ENCODE results near the gene ZBTB4. TPM values are rescaled to one million over a fixed set of nuclear protein-coding genes. Genes with fewer than 3 reads are reported as not detected.

Gene ZBTB4, protein sequence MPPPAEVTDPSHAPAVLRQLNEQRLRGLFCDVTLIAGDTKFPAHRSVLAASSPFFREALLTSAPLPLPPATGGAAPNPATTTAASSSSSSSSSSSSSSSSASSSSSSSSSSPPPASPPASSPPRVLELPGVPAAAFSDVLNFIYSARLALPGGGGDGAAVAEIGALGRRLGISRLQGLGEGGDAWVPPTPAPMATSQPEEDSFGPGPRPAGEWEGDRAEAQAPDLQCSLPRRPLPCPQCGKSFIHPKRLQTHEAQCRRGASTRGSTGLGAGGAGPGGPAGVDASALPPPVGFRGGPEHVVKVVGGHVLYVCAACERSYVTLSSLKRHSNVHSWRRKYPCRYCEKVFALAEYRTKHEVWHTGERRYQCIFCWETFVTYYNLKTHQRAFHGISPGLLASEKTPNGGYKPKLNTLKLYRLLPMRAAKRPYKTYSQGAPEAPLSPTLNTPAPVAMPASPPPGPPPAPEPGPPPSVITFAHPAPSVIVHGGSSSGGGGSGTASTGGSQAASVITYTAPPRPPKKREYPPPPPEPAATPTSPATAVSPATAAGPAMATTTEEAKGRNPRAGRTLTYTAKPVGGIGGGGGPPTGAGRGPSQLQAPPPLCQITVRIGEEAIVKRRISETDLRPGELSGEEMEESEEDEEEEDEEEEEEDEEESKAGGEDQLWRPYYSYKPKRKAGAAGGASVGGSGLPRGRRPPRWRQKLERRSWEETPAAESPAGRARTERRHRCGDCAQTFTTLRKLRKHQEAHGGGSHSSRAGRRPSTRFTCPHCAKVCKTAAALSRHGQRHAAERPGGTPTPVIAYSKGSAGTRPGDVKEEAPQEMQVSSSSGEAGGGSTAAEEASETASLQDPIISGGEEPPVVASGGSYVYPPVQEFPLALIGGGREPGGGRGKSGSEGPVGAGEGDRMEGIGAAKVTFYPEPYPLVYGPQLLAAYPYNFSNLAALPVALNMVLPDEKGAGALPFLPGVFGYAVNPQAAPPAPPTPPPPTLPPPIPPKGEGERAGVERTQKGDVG
- 38.5 TPM for polyA plus RNA-seq (2013, experiment 1 of 2; ENCODE audit: insufficient read length)
- polyA plus RNA-seq (2013, experiment 2 of 2; ENCODE audit: insufficient read length) = 51.6 TPM

DNA sequence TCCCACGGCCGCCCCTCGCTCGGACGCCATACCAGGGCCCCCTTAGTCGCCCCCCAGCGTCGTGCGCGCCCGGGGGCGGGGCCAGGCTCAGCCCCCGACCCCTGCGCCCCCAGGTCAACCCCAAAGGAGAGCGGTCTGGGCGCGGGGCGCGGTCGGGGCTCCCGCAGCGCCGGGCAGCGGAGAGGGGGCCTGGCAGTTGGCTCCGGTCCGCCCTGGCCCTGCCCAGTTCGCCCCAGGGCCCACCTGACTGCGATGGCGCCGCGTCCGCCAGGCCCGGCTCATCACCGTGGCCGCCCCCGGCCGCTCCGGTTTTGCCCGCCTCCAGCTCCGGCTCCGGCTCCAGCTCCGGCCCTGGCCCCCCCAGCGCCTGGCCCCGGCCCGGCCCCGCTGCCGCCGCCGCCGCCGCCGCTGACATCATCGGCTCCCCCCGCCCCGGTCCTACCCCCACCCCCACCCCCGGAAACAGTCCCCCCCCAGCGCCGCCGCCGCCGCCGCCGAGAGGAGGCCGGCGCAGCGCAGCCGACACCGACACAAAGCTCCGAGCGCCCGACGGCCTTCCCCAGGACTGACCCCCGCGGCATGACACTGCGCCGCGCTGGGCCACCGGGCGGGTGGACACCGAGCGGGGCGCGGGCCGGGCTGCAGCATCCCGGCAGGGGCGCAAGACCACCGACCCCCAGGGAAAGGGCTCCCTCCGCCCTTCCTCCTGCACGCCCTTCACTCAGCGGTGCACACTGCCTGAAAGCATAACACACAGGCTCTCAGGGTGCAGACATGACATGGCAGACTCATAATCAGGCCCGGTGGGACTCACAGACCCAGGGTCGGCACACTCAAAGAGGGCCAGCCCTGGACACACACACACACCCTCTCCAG is at the start of gene ZBTB4:
ZBTB4 (minus strand) TSS at position 419 of the 876 bp plus-strand sequence. CDS start 12,830 bp downstream, outside the sequence.
- peak; percentile 57 for DNase-seq

- no peak for DNase-seq
Observed at GRCh38 chr17:7528842-7529241, 49.4 kb upstream of the ZBTB4 start.

DNA sequence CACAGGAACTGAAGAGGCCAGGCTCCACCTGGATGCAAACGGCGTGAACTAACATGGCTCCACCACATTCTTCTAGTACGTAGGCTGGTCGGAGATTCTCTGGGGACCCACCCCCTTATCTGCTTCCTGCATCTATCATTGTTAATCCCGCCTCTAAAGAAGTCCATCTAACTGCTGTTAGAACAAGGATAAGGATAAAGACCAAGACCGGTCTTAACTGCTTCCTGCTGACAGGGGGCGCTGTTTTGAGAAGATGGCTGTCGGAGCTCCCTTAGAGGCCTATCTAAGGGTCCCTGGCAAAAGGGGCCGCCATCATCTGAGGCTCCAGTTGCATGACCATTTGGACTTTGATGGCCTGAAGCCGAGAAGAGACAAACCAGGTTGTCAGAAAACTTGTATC is 43.6 kb upstream of the ZBTB4 start:
- peak; percentile 11 for DNase-seq

- peak; percentile 26 for DNase-seq
Observed at GRCh38 chr17:7515911-7516610, 36.6 kb upstream of the ZBTB4 start.

GRCh38 chr17:7513850-7514419 is 34.5 kb upstream of the ZBTB4 start:
- DNase-seq = no peak

- no peak for DNase-seq
Observed at GRCh38 chr17:7512824-7513540, 33.6 kb upstream of the ZBTB4 start.

- DNase-seq = no peak
Observed at GRCh38 chr17:7512105-7512504, 32.7 kb upstream of the ZBTB4 start.

DNA sequence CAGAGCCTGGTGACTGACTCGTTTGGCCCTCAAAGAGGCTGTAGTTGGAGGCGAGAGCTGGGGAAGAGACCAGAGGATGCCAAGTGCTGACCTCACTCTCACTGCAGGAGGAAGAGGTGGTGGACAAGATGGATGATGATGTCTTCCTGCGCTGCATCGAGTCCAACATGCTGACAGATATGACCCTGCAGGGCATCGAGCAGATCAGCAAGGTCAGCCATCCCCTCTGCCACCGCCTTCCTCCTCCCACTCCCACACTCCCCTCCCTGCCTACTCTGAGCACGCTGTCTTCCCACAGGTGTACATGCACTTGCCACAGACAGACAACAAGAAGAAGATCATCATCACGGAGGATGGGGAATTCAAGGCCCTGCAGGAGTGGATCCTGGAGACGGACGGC is 31.7 kb upstream of the ZBTB4 start:
- no peak for DNase-seq

DNA sequence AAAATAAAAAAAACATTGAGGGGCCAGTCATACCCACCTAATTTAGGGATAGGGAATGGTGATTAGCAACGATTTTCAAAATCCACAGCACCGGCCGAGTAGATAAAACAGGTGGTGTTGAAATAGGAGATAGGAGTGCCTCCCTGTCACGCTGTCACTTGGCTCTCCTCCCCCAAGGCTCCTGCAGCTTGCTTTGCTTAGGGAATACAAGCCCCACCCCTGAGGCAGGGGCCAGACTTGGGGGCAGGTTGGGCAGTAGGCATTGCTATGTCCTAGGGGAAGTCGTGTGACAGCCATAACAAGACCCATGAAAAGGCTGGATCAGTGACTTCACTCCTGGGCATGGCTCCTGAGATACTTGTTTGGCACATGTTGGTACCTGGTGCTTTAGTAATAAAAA is 30.5 kb upstream of the ZBTB4 start:
- no peak for DNase-seq

DNA sequence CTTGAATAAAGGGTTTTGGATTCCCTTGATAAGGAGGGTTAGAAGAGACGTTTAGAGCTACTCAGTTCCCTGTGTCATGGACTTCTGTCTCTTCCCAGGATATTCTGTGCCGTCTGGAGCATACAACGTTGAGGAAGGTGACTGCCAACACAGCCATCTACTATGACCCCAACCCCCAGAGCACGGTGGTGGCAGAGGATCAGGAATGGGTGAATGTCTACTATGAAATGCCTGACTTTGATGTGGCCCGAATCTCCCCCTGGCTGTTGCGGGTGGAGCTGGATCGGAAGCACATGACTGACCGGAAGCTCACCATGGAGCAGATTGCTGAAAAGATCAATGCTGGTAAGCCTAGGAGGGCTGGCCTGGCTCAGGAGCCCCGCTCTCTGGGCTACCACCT is 29.4 kb upstream of the ZBTB4 start:
- DNase-seq = no peak

GRCh38 chr17:7508145-7508544 is 28.7 kb upstream of the ZBTB4 start:
- DNase-seq = no peak

- no peak for DNase-seq
Observed at GRCh38 chr17:7503521-7503920, 24.1 kb upstream of the ZBTB4 start.

- DNase-seq = no peak
Observed at GRCh38 chr17:7502987-7503386, 23.6 kb upstream of the ZBTB4 start.

- no peak for DNase-seq
Observed at GRCh38 chr17:7502171-7502847, 22.9 kb upstream of the ZBTB4 start.

GRCh38 chr17:7501729-7502128 is 22.3 kb upstream of the ZBTB4 start:
- no peak for DNase-seq

GRCh38 chr17:7499161-7499560 is 19.7 kb upstream of the ZBTB4 start:
- no peak for DNase-seq

GRCh38 chr17:7497636-7498035 is 18.2 kb upstream of the ZBTB4 start:
- DNase-seq = no peak

DNA sequence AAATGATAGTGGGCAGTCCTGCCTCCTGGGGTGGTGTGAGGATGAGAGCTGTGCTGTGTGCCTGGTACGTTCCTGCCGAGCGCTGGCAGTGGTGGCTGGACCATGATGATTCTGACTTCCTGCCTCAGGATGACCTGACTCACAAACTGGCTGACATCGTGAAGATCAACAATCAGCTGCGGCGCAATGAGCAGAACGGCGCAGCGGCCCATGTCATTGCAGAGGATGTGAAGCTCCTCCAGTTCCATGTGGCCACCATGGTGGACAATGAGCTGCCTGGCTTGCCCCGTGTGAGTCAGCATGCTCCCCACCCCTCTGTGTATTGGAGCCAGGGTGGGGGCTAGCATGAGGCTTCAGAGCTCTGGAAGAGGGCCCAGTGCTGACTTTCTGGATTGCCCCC is 17.8 kb upstream of the ZBTB4 start:
- no peak for DNase-seq

DNA sequence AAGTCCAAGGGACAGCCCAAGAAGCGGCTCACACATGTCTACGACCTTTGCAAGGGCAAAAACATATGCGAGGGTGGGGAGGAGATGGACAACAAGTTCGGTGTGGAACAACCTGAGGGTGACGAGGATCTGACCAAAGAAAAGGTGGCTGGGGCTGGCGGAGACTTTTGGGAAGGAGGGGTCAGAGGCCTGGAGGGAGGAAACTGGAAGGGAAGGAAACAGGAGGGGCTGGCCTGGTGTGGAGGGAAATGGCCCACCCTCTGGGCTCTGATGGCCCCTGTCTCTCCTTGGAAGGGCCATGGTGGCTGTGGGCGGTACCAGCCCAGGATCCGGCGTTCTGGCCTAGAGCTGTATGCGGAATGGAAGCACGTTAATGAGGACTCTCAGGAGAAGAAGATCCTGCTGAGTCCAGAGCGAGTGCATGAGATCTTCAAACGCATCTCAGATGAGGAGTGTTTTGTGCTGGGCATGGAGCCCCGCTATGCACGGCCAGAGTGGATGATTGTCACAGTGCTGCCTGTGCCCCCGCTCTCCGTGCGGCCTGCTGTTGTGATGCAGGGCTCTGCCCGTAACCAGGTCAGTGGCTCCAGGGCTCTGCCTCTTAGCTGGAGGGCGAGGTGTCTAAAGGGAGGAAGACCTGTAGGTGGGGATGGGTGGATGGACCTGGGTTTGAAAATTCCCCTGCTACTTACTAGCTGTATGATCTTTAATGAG is 17.2 kb upstream of the ZBTB4 start:
- DNase-seq = no peak

All from fibroblast of skin of back (primary cell).